Renal pelvis (tissue), 4 donors: ENCODE data around the gene CORO7. TPM values are rescaled to one million over a fixed set of nuclear protein-coding genes. Genes with fewer than 3 reads are reported as not detected.
A peak's percentile ranks its signal among the peaks of the same experiment; 100 is the strongest.

Experiments used
- DNase-seq: peaks from one replicate; pipeline ENCODE4 v3.0.0-alpha.2; 2013
- polyA plus RNA-seq, 3 donors: library from polyadenylated mRNA; unstranded; fragments of 120-200 nt; gene quantifications; one replicate each; pipeline ENCODE4 v1.2.1, GENCODE V29; 2013; ENCODE audit not compliant: insufficient read length in 3 of 3

CORO7 gene
- polyA plus RNA-seq, 3 donors, result 21.2 to 25.0 (median 24.6) TPM

GRCh38 chr16:4428500-4428899 lies 12.1 kb upstream of the CORO7 start:
- no peak for DNase-seq

GRCh38 chr16:4426722-4427372 lies 10.5 kb upstream of the CORO7 start:
- DNase-seq, result no peak

GRCh38 chr16:4426021-4426684 lies 9.8 kb upstream of the CORO7 start:
- DNase-seq, result no peak

- peak; percentile 91 for DNase-seq
These were observed 9.1 kb upstream of the CORO7 start, which contains the start of gene DNAJA3 for GRCh38 chr16:4425378-4426020. Gene DNAJA3 (plus strand): TSS chr16:4425868. CDS start chr16:4425882, 14 bp downstream.

GRCh38 chr16:4420505-4421105 lies 4.2 kb upstream of the CORO7 start:
- no peak for DNase-seq

GRCh38 chr16:4419402-4419959 lies 3.1 kb upstream of the CORO7 start:
- no peak for DNase-seq

- DNase-seq, result no peak
These were observed 727 bp downstream of the CORO7 start for GRCh38 chr16:4415538-4416199.

GRCh38 chr16:4414187-4414917 lies 2.0 kb downstream of the CORO7 start:
- DNase-seq, result no peak

- DNase-seq, result no peak
These were observed 3.5 kb downstream of the CORO7 start for GRCh38 chr16:4412854-4413253.

GRCh38 chr16:4412159-4412558 lies 4.2 kb downstream of the CORO7 start:
- no peak for DNase-seq

- DNase-seq, result no peak
These were observed 4.7 kb downstream of the CORO7 start for GRCh38 chr16:4411684-4412083.

- DNase-seq, result peak; percentile 82
These were observed 5.9 kb downstream of the CORO7 start for GRCh38 chr16:4410335-4411075.

GRCh38 chr16:4409081-4409932 lies 7.1 kb downstream of the CORO7 start:
- no peak for DNase-seq

- DNase-seq, result no peak
These were observed 8.1 kb downstream of the CORO7 start for GRCh38 chr16:4408323-4408690.

GRCh38 chr16:4407543-4408322 lies 8.7 kb downstream of the CORO7 start:
- no peak for DNase-seq

GRCh38 chr16:4404967-4405696 lies 11.3 kb downstream of the CORO7 start:
- DNase-seq, result no peak

GRCh38 chr16:4404247-4404966 lies 12.0 kb downstream of the CORO7 start:
- DNase-seq, result no peak
